Panc1 (cell line): ENCODE results near the gene ANO1. TPM values are rescaled to one million over a fixed set of nuclear protein-coding genes. Genes with fewer than 3 reads are reported as not detected.

Experiments
- ATAC-seq: fragments of 200-7000 bp; cut with Tn5 transposase; 2 replicates; pipeline ENCODE4 v1.9.1; 2020; ENCODE audit warnings: mild to moderate bottlenecking, moderate library complexity
- BruUV-seq: library from RNA; stranded (reverse); fragments of 400-500 nt; replicated peaks from 2 replicates; lab custom pipeline; 2021; lab: Mats Ljungman, UMichigan
- CTCF ChIA-PET: fragments of 300-600 bp; sonication (Branson Sonifier 250); formaldehyde crosslinking; loops from one replicate; lab custom pipeline; 2022; ENCODE audit warnings: antibody characterized with exemption; lab: Charles Lee
- POLR2A ChIA-PET: fragments of 300-600 bp; sonication (Branson Sonifier 250); formaldehyde crosslinking; loops from one replicate; lab custom pipeline; 2022; ENCODE audit warnings: antibody characterized with exemption; lab: Charles Lee
- DNase-seq: peaks from one replicate; pipeline ENCODE4 v3.0.0-alpha.2; 2010; ENCODE audit warnings: low read depth, low spot score
- H3K27ac ChIP-seq: 2 replicates; pipeline ENCODE4 v1.5.1; 2011; ENCODE audit warnings: mild to moderate bottlenecking, low read length, inconsistent platforms
- H3K27me3 ChIP-seq: fragments of 200-500 bp; sonication (Bioruptor generic); 2 replicates; pipeline ENCODE4 v1.6.0; 2014; ENCODE audit warnings: low read length, inconsistent platforms; ENCODE audit not compliant: control insufficient read depth, insufficient read depth
- H3K36me3 ChIP-seq: fragments of 200-500 bp; sonication (Bioruptor generic); 2 replicates; pipeline ENCODE4 v1.5.1; 2014; ENCODE audit warnings: inconsistent platforms, mild to moderate bottlenecking, low read length, moderate library complexity; ENCODE audit not compliant: control insufficient read depth, insufficient read depth
- H3K4me1 ChIP-seq: 2 replicates; pipeline ENCODE4 v1.5.1; 2011; ENCODE audit warnings: inconsistent platforms, mild to moderate bottlenecking, low read length, moderate library complexity; ENCODE audit not compliant: control insufficient read depth, insufficient read depth
- H3K4me3 ChIP-seq, 2 experiments: 2 replicates each; pipeline ENCODE4 v1.5.1; 2011 to 2012; ENCODE audit warnings: low read depth in 2 of 2, low read length in 2 of 2, mild to moderate bottlenecking in 2 of 2, inconsistent platforms in 1 of 2, moderate library complexity in 1 of 2
- H3K9me3 ChIP-seq: fragments of 200-500 bp; sonication (Bioruptor generic); 2 replicates; pipeline ENCODE4 v1.5.1; 2014; ENCODE audit warnings: low read depth, mild to moderate bottlenecking, inconsistent platforms, low read length, moderate library complexity; ENCODE audit not compliant: control insufficient read depth, insufficient read depth
- CTCF ChIP-seq: fragments of 450-650 bp; IDR thresholded peaks from 2 replicates; pipeline ENCODE4 v1.5.1; 2017; ENCODE audit warnings: mild to moderate bottlenecking
- POLR2AphosphoS5 ChIP-seq: IDR thresholded peaks from 2 replicates; pipeline ENCODE4 v1.6.1; 2012; ENCODE audit warnings: mild to moderate bottlenecking, low read depth, low read length, moderate library complexity
- REST ChIP-seq, 2 experiments: IDR thresholded peaks; 2 replicates each; pipeline ENCODE4 v1.6.1; 2011 to 2012; ENCODE audit warnings: low read depth in 2 of 2, control low read depth in 1 of 2, low read length in 1 of 2, mild to moderate bottlenecking in 1 of 2, moderate library complexity in 1 of 2; ENCODE audit not compliant: insufficient read depth in 1 of 2
- SIN3A ChIP-seq: IDR thresholded peaks from 2 replicates; pipeline ENCODE4 v1.6.1; 2012; ENCODE audit warnings: low read depth, mild to moderate bottlenecking, low read length, moderate library complexity, borderline replicate concordance; ENCODE audit not compliant: insufficient read depth
- TCF7L2 ChIP-seq: IDR thresholded peaks from 2 replicates; pipeline ENCODE4 v1.6.1; 2011; ENCODE audit warnings: mild to moderate bottlenecking, low read depth, low read length, inconsistent platforms
- in situ Hi-C: cut with HindIII; loops from 2 replicates; pipeline ENCODE4 v1.10.0; 2016; ENCODE audit warnings: low sequenced_read_pairs, low pct_unique_long_range_greater_than_20kb
- intact Hi-C: fragments of 100-400 bp; cut with micrococcal nuclease; formaldehyde crosslinking; loops from one replicate; pipeline ENCODE4 v1.10.0; 2022; ENCODE audit not compliant: unreplicated experiment
- total RNA-seq: library from RNA; stranded (reverse); gene quantifications from one replicate; pipeline ENCODE4 v1.2.1, GENCODE V29; 2021; ENCODE audit not compliant: unreplicated experiment

Gene ANO1
- total RNA-seq, 1 experiment from 2014 or later: 2.3 TPM

- TF ChIP-seq SIN3A: no peak
- TF ChIP-seq POLR2AphosphoS5: no peak
- TF ChIP-seq TCF7L2: no peak
- no peak for TF ChIP-seq CTCF
- TF ChIP-seq REST (IDR thresholded peaks at IDR 0.05; ENCODE audit: insufficient read depth in 1 of 2, low read depth in 2 of 2, low read length in 1 of 2): no peak
- ChIA-PET POLR2A (interaction anchor here (0.6 kb wide), 1 partner anchor 1690 kb away, joined by 6 read pairs; no protein-coding TSS in a partner anchor), CTCF (no interaction called here)
- Histone ChIP-seq H3K9me3 (no peaks in the 10 kb centered on the region), H3K4me3 (no peak overlapping the region), H3K4me1 (no peaks in the 10 kb centered on the region), H3K27me3 (no peaks in the 10 kb centered on the region), H3K27ac (no peak overlapping the region), H3K36me3 (no peaks in the 10 kb centered on the region)
- no peak for ATAC-seq
- in situ Hi-C loops (no loop called here), intact Hi-C loops (no loop called here)
- BruUV-seq: no TSS peak
- DNase-seq: no peak
Observed at GRCh38 chr11:70167120-70167519, 89.0 kb downstream of the ANO1 start.

DNA sequence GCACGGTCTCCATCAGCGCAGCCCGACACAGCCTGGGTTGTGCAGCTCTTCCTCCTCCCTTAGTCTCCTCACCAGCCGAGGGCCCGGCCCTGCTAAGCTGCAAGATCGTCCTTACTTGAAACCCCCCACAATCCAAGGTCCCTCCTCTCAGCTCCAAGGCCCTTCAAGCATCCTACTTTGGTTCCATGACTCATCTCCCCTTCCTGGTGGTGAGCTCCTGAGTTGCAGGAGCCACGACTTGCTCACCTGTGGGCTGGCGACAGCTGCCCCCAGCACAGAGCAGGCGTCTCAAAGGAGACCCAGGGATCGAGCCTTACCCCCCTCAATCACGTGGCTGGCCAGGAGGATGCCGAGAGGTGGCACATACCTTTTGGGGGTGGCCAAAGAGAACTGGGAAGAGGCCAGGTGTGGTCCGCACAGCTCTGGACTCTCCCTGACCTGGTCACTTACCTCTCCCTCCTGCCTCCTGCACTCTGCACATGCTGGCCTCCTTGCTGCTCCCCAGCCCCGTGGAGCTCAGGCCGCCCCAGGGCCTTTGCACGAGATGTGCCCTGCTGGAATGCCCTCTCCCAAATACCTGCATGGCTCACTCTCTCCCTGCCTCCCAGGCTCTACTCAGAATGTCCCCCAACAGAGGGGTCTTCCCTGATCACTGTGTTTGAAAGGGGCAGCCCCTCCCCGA, 89.7 kb downstream of the ANO1 start:
- POLR2A ChIA-PET: no interaction called here

More for the DNA sequence above, 89.7 kb downstream of the ANO1 start:
- no peaks in the 10 kb centered on the region for H3K9me3 ChIP-seq
- no peaks in the 10 kb centered on the region for H3K36me3 ChIP-seq
- CTCF ChIA-PET: no interaction called here
- H3K4me1 ChIP-seq: no peaks in the 10 kb centered on the region
- in situ Hi-C loops (no loop called here), intact Hi-C loops (no loop called here)
- no peak for TF ChIP-seq REST (IDR thresholded peaks at IDR 0.05; ENCODE audit: insufficient read depth in 1 of 2, low read depth in 2 of 2, low read length in 1 of 2)
- TF ChIP-seq SIN3A: no peak
- TF ChIP-seq POLR2AphosphoS5: no peak
- TF ChIP-seq CTCF: no peak
- no peak for TF ChIP-seq TCF7L2
- ATAC-seq (no peak), DNase-seq (no peak)
- H3K27me3 ChIP-seq: no peaks in the 10 kb centered on the region
- BruUV-seq: no TSS peak
- H3K27ac ChIP-seq: no peak overlapping the region
- no peak overlapping the region for H3K4me3 ChIP-seq
